ENCODE data around the gene CLPSL2. TPM values are rescaled to one million over a fixed set of nuclear protein-coding genes. Genes with fewer than 3 reads are reported as not detected.

CLPSL2 gene
- total RNA-seq, 1 donor from 2014 or later, result not detected

DNA sequence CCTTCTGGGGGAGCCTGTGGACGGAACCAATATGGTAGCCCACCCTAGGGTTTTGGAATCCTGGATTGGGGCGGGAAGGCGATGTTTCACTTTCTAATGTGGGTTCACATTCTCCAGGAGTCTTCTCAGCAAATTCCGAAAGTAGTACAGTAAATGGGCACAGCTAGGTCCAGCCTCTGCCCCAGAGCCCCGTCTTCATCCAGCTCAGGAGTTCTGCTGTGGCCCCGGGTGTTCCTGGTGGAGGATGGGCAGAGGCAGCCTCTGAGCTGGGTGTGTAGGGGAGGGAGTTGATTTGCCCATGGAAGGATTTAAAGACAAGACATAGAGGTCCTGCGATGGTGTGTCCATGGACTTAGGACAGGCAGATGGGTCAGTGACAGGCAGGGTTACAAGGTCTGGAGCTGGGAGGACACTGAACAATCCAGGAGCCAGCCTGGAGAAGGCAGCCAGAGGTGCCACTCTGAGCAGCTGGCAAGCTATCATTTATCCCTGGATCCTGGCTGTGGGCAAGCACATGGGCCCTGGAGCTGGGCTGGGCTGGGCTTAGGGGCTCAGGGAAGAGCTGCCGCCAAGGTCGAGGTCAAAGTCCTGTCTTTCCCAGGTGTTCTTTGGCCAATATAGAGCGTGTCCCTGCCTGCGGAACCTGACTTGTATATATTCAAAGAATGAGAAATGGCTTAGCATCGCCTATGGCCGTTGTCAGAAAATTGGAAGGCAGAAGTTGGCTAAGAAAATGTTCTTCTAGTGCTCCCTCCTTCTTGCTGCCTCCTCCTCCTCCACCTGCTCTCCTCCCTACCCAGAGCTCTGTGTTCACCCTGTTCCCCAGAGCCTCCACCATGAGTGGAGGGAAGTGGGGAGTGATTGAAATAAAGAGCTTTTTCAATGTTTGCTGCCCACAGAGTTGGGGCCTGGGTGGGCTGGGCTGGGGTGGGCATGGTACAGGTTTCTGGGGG lies 11.1 kb downstream of the CLPSL2 start:
- Mint-ChIP-seq H3K4me1 (ENCODE audit: low read depth, unreplicated experiment) (no peaks in the 10 kb centered on the region), H3K9me3 (ENCODE audit: unreplicated experiment) (no peaks in the 10 kb centered on the region), H3K27ac (ENCODE audit: unreplicated experiment) (no peak overlapping the region), H3K27me3 (ENCODE audit: unreplicated experiment) (peaks cover 6% of the 10 kb centered on the region), H3K36me3 (ENCODE audit: unreplicated experiment) (no peaks in the 10 kb centered on the region), H3K4me3 (ENCODE audit: unreplicated experiment) (no peak overlapping the region)
- no peak for DNase-seq
- TF ChIP-seq CTCF (IDR thresholded peaks at IDR 0.05; ENCODE audit: partially characterized antibody, unreplicated experiment), result no peak

- H3K27ac Mint-ChIP-seq (ENCODE audit: unreplicated experiment), result no peak overlapping the region
- H3K4me1 Mint-ChIP-seq (ENCODE audit: low read depth, unreplicated experiment), result no peaks in the 10 kb centered on the region
- TF ChIP-seq CTCF (IDR thresholded peaks at IDR 0.05; ENCODE audit: partially characterized antibody, unreplicated experiment), result no peak
- H3K36me3 Mint-ChIP-seq (ENCODE audit: unreplicated experiment), result no peaks in the 10 kb centered on the region
- H3K27me3 Mint-ChIP-seq (ENCODE audit: unreplicated experiment), result peaks cover 6% of the 10 kb centered on the region
- no peak overlapping the region for H3K4me3 Mint-ChIP-seq (ENCODE audit: unreplicated experiment)
- peaks cover under 1% of the 10 kb centered on the region for H3K9me3 Mint-ChIP-seq (ENCODE audit: unreplicated experiment)
- DNase-seq, result no peak
These were observed 12.1 kb downstream of the CLPSL2 start for GRCh38 chr6:35788423-35788982.

DNA sequence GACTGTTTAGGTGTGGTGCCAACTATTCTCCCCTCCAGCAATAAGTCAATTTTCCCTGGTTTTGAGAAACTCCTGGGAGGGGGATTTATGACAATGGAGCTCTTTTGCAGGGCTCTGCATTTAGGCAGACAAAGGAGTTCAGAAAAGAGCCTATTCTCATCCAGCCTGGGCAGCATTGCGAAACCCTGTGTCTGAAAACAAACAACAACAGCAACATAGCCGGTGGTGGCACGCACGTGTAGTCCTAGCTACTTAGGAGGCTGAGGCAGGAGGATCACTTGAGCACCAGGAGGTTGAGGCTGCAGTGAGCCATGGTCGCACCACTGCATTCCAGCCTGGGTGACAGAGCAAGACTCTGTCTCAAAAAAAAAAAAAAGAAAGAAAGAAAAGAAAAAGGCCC lies 14.3 kb downstream of the CLPSL2 start:
- no peak overlapping the region for H3K4me3 Mint-ChIP-seq (ENCODE audit: unreplicated experiment)

GRCh38 chr6:35794536-35795452 lies 18.4 kb downstream of the CLPSL2 start:
- Mint-ChIP-seq H3K36me3 (ENCODE audit: unreplicated experiment) (no peaks in the 10 kb centered on the region), H3K9me3 (ENCODE audit: unreplicated experiment) (peaks cover 5% of the 10 kb centered on the region), H3K27me3 (ENCODE audit: unreplicated experiment) (no peaks in the 10 kb centered on the region), H3K4me3 (ENCODE audit: unreplicated experiment) (no peak overlapping the region), H3K27ac (ENCODE audit: unreplicated experiment) (no peak overlapping the region), H3K4me1 (ENCODE audit: low read depth, unreplicated experiment) (peaks cover 11% of the 10 kb centered on the region)
- no peak for DNase-seq
- TF ChIP-seq CTCF (IDR thresholded peaks at IDR 0.05; ENCODE audit: partially characterized antibody, unreplicated experiment), result no peak

More for the DNA sequence above, 14.3 kb downstream of the CLPSL2 start:
- Mint-ChIP-seq H3K27me3 (ENCODE audit: unreplicated experiment) (peaks cover 2% of the 10 kb centered on the region), H3K4me1 (ENCODE audit: low read depth, unreplicated experiment) (no peaks in the 10 kb centered on the region), H3K36me3 (ENCODE audit: unreplicated experiment) (no peaks in the 10 kb centered on the region), H3K9me3 (ENCODE audit: unreplicated experiment) (peaks cover 3% of the 10 kb centered on the region), H3K27ac (ENCODE audit: unreplicated experiment) (no peak overlapping the region)
- TF ChIP-seq CTCF (IDR thresholded peaks at IDR 0.05; ENCODE audit: partially characterized antibody, unreplicated experiment), result no peak
- no peak for DNase-seq

Measured in glutamatergic neuron (in vitro differentiated cells).